SU-DHL-6 (cell line): ENCODE data around the gene ARAP3.

Experiments used
- CTCF ChIP-seq: fragments of 200-600 bp; sonication (generic); IDR thresholded peaks from one replicate; pipeline ENCODE4 v1.5.1; 2017; ENCODE audit warnings: antibody characterized with exemption, mild to moderate bottlenecking, low read length, moderate library complexity; ENCODE audit not compliant: insufficient read depth, poor library complexity, severe bottlenecking
- EZH2phosphoT487 ChIP-seq: fragments of 200-600 bp; sonication (generic), shearing (Covaris generic); conservative IDR thresholded peaks from 2 replicates; pipeline ENCODE4 v1.6.1; 2018; ENCODE audit warnings: mild to moderate bottlenecking, antibody characterized with exemption, low read length, moderate library complexity, mixed read lengths

GRCh38 chr5:141709699-141710267 lies 27.8 kb upstream of the ARAP3 start:
- TF ChIP-seq CTCF (no peak), EZH2phosphoT487 (no peak)
